Keratinocyte (primary cell): ENCODE results near the gene E4F1. TPM values are rescaled to one million over a fixed set of nuclear protein-coding genes. Genes with fewer than 3 reads are reported as not detected.

ENCODE experiments used
- DNase-seq: peaks from one replicate; pipeline ENCODE4 v3.0.0-alpha.2; 2011; ENCODE audit warnings: low read depth, missing footprints, low spot score
- FAIRE-seq: peaks from 2 replicates; lab custom pipeline; 2011; peaks lifted over from hg19 to GRCh38; lab: Jason Lieb, UNC
- H2AFZ ChIP-seq: 2 replicates; pipeline ENCODE4 v1.6.0; 2012; ENCODE audit warnings: low read length, control low read depth, inconsistent platforms; ENCODE audit not compliant: control insufficient read depth
- H3K27ac ChIP-seq: 2 replicates; pipeline ENCODE4 v1.5.1; 2011; ENCODE audit warnings: low read length; ENCODE audit not compliant: control insufficient read depth, insufficient read depth
- H3K27me3 ChIP-seq: 3 replicates; pipeline ENCODE4 v1.6.0; 2011; ENCODE audit warnings: low read length; ENCODE audit not compliant: control insufficient read depth, insufficient read depth; ENCODE audit errors: extremely low read depth
- H3K36me3 ChIP-seq, 2 experiments: 2 replicates in 1 of 2; 3 replicates in 1 of 2; pipeline ENCODE4 v1.5.1; 2011; ENCODE audit warnings: low read length in 2 of 2, mild to moderate bottlenecking in 1 of 2; ENCODE audit not compliant: control insufficient read depth in 2 of 2, insufficient read depth in 2 of 2; ENCODE audit errors: extremely low read depth in 1 of 2
- H3K4me1 ChIP-seq: 3 replicates; pipeline ENCODE4 v1.5.1; 2011; ENCODE audit warnings: low read length; ENCODE audit not compliant: control insufficient read depth, insufficient read depth; ENCODE audit errors: extremely low read depth
- H3K4me2 ChIP-seq: 3 replicates; pipeline ENCODE4 v1.6.0; 2011; ENCODE audit warnings: low read depth, low read length; ENCODE audit not compliant: control insufficient read depth, insufficient read depth; ENCODE audit errors: extremely low read depth
- H3K4me3 ChIP-seq, 3 experiments: fragments of 200-600 bp in 1 of 3; sonication (generic) in 1 of 3; 2 replicates in 2 of 3; 3 replicates in 1 of 3; pipeline ENCODE4 v1.5.1; 2011 to 2016; ENCODE audit warnings: low read length in 3 of 3, mild to moderate bottlenecking in 3 of 3, control low read depth in 2 of 3, inconsistent platforms in 1 of 3, low read depth in 1 of 3, mixed read lengths in 1 of 3, mixed run types in 1 of 3, moderate library complexity in 1 of 3; ENCODE audit not compliant: control insufficient read depth in 2 of 3, insufficient read depth in 2 of 3; ENCODE audit errors: extremely low read depth in 1 of 3
- H3K79me2 ChIP-seq: 2 replicates; pipeline ENCODE4 v1.6.0; 2012; ENCODE audit warnings: low read length; ENCODE audit not compliant: control insufficient read depth, insufficient read depth
- H3K9ac ChIP-seq: 3 replicates; pipeline ENCODE4 v1.6.0; 2011; ENCODE audit warnings: low read length; ENCODE audit not compliant: control insufficient read depth, insufficient read depth; ENCODE audit errors: extremely low read depth
- H3K9me1 ChIP-seq: 3 replicates; pipeline ENCODE4 v1.6.0; 2011; ENCODE audit warnings: low read length; ENCODE audit not compliant: control insufficient read depth, insufficient read depth; ENCODE audit errors: extremely low read depth
- H3K9me3 ChIP-seq: 2 replicates; pipeline ENCODE4 v1.5.1; 2012; ENCODE audit warnings: low read depth, low read length; ENCODE audit not compliant: control insufficient read depth
- H4K20me1 ChIP-seq: 3 replicates; pipeline ENCODE4 v1.6.0; 2011; ENCODE audit warnings: low read length; ENCODE audit not compliant: control insufficient read depth, insufficient read depth; ENCODE audit errors: extremely low read depth
- EZH2 ChIP-seq: IDR thresholded peaks from one replicate; pipeline ENCODE4 v1.6.1; 2012; ENCODE audit warnings: inconsistent platforms, mild to moderate bottlenecking, low read length, moderate library complexity
- dilution Hi-C: fragments of 300-500 bp; cut with MboI; formaldehyde crosslinking; loops from one replicate; pipeline ENCODE4 v1.7.0; 2020; ENCODE audit warnings: low sequenced_read_pairs; ENCODE audit not compliant: extremely low pct_ligation_motif_present
- polyA plus RNA-seq, 5 experiments: library from polyadenylated mRNA; depleted of rRNA in 3 of 5; stranded (reverse) in 3 of 5; stranded (forward) in 1 of 5; unstranded in 1 of 5; fragments of >200 nt; gene quantifications; 1 replicate in 1 of 5; 2 replicates in 3 of 5; 3 replicates in 1 of 5; pipeline versions ENCODE4 v1.2.1 to v1.2.3, GENCODE V29; 2011 to 2012; ENCODE audit warnings: missing spikeins in 2 of 5, low read depth in 1 of 5, low replicate concordance in 1 of 5
- TF ChIP-seq, protein P1 (sequence below), 3 experiments: IDR thresholded peaks in 1 of 3; conservative IDR thresholded peaks in 1 of 3; optimal IDR thresholded peaks in 1 of 3; 2 replicates in 2 of 3; 3 replicates in 1 of 3; pipeline versions ENCODE3 to v1.5.1; 2011; ENCODE audit warnings: low read length in 3 of 3, mild to moderate bottlenecking in 3 of 3, moderate library complexity in 2 of 3, control low read depth in 1 of 3, inconsistent platforms in 1 of 3; ENCODE audit not compliant: insufficient read depth in 2 of 3; ENCODE audit errors: extremely low read depth in 1 of 3

The E4F1 gene
- polyA plus RNA-seq, 1 donor (not counting 4 experiments of a cell fraction or from before 2014, with no cell fraction given): 10.5 TPM

DNA sequence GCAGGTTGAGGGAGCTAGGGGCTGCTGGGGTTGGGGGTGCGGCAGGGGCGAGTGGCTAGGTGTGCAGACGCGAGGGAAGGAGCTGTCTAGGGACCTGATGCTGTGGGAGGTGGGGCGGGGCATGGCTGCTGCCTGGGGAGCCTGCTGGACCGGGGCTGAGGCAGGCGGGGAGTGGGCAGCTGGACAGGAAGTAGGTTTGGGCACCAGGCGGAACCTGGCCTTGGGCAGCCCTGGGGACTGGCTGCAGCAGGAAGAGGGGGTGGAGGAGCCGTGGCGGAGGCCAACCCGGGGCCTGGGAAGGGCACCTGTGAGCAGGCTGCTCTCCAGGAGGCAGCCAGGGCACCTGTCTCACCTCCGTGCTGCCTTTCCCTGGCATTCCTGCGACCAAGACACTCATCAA is 7.0 kb downstream of the E4F1 start:
- Histone ChIP-seq H3K36me3 (peaks cover 26 to 51% of the 10 kb centered on the region in 2 experiments), H3K9me1 (peaks cover 3% of the 10 kb centered on the region), H3K9me3 (no peaks in the 10 kb centered on the region), H3K27me3 (no peaks in the 10 kb centered on the region), H4K20me1 (peaks cover 2% of the 10 kb centered on the region), H3K9ac (no peak overlapping the region), H3K27ac (no peak overlapping the region), H2AFZ (no peak overlapping the region), H3K4me1 (peaks cover 17% of the 10 kb centered on the region), H3K4me3 (no peak overlapping the region), H3K79me2 (peaks cover 29% of the 10 kb centered on the region), H3K4me2 (no peak overlapping the region)
- TF ChIP-seq, protein P1, sequence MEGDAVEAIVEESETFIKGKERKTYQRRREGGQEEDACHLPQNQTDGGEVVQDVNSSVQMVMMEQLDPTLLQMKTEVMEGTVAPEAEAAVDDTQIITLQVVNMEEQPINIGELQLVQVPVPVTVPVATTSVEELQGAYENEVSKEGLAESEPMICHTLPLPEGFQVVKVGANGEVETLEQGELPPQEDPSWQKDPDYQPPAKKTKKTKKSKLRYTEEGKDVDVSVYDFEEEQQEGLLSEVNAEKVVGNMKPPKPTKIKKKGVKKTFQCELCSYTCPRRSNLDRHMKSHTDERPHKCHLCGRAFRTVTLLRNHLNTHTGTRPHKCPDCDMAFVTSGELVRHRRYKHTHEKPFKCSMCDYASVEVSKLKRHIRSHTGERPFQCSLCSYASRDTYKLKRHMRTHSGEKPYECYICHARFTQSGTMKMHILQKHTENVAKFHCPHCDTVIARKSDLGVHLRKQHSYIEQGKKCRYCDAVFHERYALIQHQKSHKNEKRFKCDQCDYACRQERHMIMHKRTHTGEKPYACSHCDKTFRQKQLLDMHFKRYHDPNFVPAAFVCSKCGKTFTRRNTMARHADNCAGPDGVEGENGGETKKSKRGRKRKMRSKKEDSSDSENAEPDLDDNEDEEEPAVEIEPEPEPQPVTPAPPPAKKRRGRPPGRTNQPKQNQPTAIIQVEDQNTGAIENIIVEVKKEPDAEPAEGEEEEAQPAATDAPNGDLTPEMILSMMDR (optimal IDR thresholded peaks at IDR 0.05 in 1 of 3, IDR thresholded peaks at IDR 0.05 in 1 of 3, conservative IDR thresholded peaks at IDR 0.05 in 1 of 3; ENCODE audit: extremely low read depth in 1 of 3, insufficient read depth in 2 of 3, low read length in 3 of 3): no peak
- no peak for TF ChIP-seq EZH2
- dilution Hi-C loops: no loop called here
- DNase-seq (no peak), FAIRE-seq (no peak)

DNA sequence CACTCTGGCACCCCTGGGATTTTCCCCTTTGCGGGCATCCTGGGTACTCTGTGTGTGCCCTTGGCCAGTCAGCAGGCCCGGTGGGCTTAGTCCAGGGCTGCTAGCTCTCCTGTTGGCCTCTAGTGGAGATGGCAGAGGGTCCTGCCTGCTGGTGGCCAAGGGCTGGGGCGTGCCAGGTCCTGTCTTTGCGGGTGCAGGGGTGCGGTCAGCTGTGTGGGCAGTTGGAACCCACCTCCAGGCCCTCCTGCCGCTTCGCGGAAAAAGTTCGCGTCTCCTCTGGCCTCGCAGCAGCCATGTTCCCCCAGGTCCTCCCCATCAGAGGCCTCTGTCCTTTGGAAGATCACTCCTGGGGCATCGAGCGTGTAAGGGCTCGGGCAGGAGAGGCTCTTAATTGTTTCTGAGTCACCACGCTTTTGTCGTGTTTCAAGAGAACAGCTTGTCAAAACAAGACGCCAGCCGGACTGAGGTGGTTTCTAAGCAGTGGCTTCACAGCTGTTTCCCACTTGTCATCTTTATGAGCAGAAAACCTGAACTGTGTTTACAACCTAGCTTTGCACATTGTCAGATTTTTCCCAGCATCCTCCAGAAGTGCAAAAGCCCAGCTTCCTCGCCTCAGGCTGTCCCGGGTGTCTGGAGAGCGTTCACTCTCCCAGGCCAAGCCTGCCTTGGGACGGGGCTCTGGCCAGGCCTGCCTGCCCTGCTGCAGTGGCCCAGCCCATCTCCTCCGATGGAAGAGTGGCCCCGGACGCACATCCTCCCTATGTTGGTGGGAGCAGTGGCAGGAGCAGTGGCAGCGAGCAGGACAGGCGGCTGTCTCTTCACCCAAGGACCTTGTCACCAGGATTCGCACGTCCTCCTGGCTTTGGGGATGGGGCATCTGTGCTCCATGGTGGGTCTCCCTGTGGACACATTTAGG is 7.9 kb downstream of the E4F1 start:
- peak overlapping the region; percentile 3 for H3K4me2 ChIP-seq
- peaks cover 20% of the 10 kb centered on the region for H3K79me2 ChIP-seq
- dilution Hi-C loops: no loop called here
- peaks cover 9% of the 10 kb centered on the region for H4K20me1 ChIP-seq
- H3K36me3 ChIP-seq: peaks cover 26 to 53% of the 10 kb centered on the region in 2 experiments
- TF ChIP-seq, protein P1 (optimal IDR thresholded peaks at IDR 0.05 in 1 of 3, IDR thresholded peaks at IDR 0.05 in 1 of 3, conservative IDR thresholded peaks at IDR 0.05 in 1 of 3; ENCODE audit: extremely low read depth in 1 of 3, insufficient read depth in 2 of 3, low read length in 3 of 3): no peak
- TF ChIP-seq EZH2: no peak
- H3K9me1 ChIP-seq: peaks cover 3% of the 10 kb centered on the region
- DNase-seq (no peak), FAIRE-seq (peak; percentile 9)
- H3K27me3 ChIP-seq: peaks cover 8% of the 10 kb centered on the region
- no peak overlapping the region for H2AFZ ChIP-seq
- H3K9ac ChIP-seq: no peak overlapping the region
- H3K9me3 ChIP-seq: no peaks in the 10 kb centered on the region
- H3K4me3 ChIP-seq: no peak overlapping the region
- no peak overlapping the region for H3K27ac ChIP-seq
- H3K4me1 ChIP-seq: peaks cover 14% of the 10 kb centered on the region
